Esophagus muscularis mucosa (tissue), 3 donors: ENCODE data around the gene ZKSCAN8.

Experiments
- EP300 ChIP-seq: sonication (generic); formaldehyde crosslinking; IDR thresholded peaks from one replicate; pipeline ENCODE4 v1.6.1; 2017; ENCODE audit warnings: antibody characterized with exemption
- TF ChIP-seq, protein P1 (sequence below), 3 experiments: fragments of 200-600 bp in 2 of 3; fragments of 450-650 bp in 1 of 3; sonication (generic) in 2 of 3; IDR thresholded peaks; one replicate each; pipeline ENCODE4 v1.5.1; 2017 to 2019; ENCODE audit warnings: antibody characterized with exemption in 3 of 3, mild to moderate bottlenecking in 2 of 3, moderate library complexity in 1 of 3

DNA sequence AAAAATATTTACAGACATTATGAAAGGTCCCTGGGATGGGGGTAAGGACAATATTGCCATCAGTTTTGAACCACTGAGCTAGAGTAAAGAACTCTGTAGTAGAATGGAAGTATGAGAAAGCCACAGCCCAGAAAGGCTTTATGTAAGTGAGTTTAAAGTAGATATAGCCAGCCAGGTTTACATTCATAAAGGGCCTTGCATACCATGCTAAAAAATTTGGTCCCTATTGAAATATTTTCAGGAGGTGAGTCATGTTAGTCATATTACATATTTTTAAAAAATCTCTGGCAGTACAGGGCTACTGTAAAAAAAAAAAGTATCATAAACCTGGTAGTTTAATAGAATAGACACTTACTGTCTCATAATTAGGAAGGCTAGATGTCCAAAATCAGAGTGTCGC is 3.5 kb downstream of the ZKSCAN8 start:
- TF ChIP-seq EP300, result no peak
- TF ChIP-seq, protein P1, sequence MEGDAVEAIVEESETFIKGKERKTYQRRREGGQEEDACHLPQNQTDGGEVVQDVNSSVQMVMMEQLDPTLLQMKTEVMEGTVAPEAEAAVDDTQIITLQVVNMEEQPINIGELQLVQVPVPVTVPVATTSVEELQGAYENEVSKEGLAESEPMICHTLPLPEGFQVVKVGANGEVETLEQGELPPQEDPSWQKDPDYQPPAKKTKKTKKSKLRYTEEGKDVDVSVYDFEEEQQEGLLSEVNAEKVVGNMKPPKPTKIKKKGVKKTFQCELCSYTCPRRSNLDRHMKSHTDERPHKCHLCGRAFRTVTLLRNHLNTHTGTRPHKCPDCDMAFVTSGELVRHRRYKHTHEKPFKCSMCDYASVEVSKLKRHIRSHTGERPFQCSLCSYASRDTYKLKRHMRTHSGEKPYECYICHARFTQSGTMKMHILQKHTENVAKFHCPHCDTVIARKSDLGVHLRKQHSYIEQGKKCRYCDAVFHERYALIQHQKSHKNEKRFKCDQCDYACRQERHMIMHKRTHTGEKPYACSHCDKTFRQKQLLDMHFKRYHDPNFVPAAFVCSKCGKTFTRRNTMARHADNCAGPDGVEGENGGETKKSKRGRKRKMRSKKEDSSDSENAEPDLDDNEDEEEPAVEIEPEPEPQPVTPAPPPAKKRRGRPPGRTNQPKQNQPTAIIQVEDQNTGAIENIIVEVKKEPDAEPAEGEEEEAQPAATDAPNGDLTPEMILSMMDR (IDR thresholded peaks at IDR 0.05), result no peak
